ENCODE data around the gene SMARCB1. TPM values are rescaled to one million over a fixed set of nuclear protein-coding genes. Genes with fewer than 3 reads are reported as not detected.

Gene SMARCB1
- total and polyA plus RNA-seq, 7 donors: 25.0 to 85.7 (median 43.9) TPM

DNA sequence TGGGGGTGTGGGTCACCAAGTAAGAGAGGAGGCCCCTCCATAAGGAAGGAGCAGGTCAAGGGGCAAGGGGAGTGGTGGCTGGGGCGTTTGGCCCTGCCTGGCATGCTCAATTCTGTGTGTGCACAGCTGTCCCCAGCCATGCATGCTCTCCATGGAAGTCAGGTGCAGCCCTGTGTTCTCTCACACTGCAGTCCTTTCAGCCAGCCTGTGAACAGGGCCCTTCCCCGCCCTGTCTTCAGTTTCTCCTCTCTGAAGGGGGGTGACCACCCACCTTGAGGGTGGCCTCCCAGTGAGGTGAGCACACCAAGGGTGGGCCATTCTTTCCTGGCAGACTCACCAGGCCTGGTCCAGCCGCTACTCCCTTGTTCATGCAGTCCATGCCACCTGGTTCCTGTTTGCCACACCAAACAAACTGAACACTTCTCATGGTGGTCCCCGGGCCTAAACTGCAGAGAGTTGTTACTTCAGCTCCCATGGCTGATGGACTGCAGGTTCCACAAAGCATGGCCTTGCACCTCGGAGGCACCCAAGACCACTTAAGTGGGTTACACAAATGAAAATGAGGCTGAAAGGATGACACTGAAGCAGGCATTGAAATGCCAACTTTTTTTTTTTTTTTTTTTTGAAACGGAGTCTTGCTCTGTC, 17.3 kb upstream of the SMARCB1 start:
- 65 to 68% methylated on average over 6 of the region's 6 CpGs for WGBS, 2 donors
- peaks cover 0 to 84% (median 60%) of the 10 kb centered on the region in 4 donors for H3K4me1 ChIP-seq

DNA sequence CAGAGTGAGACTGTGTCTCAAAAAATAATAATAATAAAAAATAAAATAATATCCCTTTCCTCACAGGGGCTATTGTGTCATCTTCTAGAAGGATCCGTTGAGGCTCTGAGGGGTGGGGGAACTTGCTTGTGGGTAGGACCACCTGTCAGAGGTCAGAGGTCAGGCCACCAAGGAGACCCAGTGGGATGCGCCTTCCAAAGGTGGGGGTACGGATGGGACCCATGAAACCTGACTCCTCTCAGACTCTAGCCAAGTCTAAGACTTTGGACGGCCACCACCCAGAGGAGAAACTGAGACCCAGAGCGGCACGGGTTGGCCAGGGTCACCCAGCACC, 14.5 kb upstream of the SMARCB1 start:
- Histone ChIP-seq H3K9me3 (no peaks in the 10 kb centered on the region), H3K4me1 (peaks cover 0 to 74% (median 56%) of the 10 kb centered on the region in 4 donors), H3K4me3 (peak overlapping the region; percentile 24 to 60 (median 57)), H3K27me3 (no peaks in the 10 kb centered on the region), H3K36me3 (no peaks in the 10 kb centered on the region), H3K27ac (peak overlapping the region; percentile 56 to 78 (median 74))
- TF ChIP-seq POLR2AphosphoS5 (IDR thresholded peaks at IDR 0.05): no peak
- no peak for TF ChIP-seq EP300 (IDR thresholded peaks at IDR 0.05)
- no peak for TF ChIP-seq POLR2A (IDR thresholded peaks at IDR 0.05)
- TF ChIP-seq, protein P1, sequence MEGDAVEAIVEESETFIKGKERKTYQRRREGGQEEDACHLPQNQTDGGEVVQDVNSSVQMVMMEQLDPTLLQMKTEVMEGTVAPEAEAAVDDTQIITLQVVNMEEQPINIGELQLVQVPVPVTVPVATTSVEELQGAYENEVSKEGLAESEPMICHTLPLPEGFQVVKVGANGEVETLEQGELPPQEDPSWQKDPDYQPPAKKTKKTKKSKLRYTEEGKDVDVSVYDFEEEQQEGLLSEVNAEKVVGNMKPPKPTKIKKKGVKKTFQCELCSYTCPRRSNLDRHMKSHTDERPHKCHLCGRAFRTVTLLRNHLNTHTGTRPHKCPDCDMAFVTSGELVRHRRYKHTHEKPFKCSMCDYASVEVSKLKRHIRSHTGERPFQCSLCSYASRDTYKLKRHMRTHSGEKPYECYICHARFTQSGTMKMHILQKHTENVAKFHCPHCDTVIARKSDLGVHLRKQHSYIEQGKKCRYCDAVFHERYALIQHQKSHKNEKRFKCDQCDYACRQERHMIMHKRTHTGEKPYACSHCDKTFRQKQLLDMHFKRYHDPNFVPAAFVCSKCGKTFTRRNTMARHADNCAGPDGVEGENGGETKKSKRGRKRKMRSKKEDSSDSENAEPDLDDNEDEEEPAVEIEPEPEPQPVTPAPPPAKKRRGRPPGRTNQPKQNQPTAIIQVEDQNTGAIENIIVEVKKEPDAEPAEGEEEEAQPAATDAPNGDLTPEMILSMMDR (IDR thresholded peaks at IDR 0.05): no peak
- 6 to 22% methylated on average over 6 of the region's 6 CpGs for WGBS, 2 donors
- intact Hi-C loops (cut with DNase I): loop anchor here (2.0 kb wide), 1 partner anchor 65 kb away; no protein-coding TSS in a partner anchor
- no peak for DNase-seq

More for the DNA sequence above, 17.3 kb upstream of the SMARCB1 start:
- no peak for DNase-seq
- no peaks in the 10 kb centered on the region for H3K27me3 ChIP-seq
- no peaks in the 10 kb centered on the region for H3K36me3 ChIP-seq
- intact Hi-C loops (cut with DNase I): loop anchor here (2.0 to 5.0 kb wide), 5 partner anchors 17 to 227 kb away; partner anchors contain the start of genes SMARCB1 and ZNF70
- H3K9me3 ChIP-seq: no peaks in the 10 kb centered on the region
- H3K4me3 ChIP-seq: no peak overlapping the region
- peak overlapping the region; percentile 85 to 89 (median 88) for H3K27ac ChIP-seq
- TF ChIP-seq EP300 (IDR thresholded peaks at IDR 0.05) (no peak), POLR2A (IDR thresholded peaks at IDR 0.05) (no peak), POLR2AphosphoS5 (IDR thresholded peaks at IDR 0.05) (no peak)
- TF ChIP-seq, protein P1 (IDR thresholded peaks at IDR 0.05): no peak

DNA sequence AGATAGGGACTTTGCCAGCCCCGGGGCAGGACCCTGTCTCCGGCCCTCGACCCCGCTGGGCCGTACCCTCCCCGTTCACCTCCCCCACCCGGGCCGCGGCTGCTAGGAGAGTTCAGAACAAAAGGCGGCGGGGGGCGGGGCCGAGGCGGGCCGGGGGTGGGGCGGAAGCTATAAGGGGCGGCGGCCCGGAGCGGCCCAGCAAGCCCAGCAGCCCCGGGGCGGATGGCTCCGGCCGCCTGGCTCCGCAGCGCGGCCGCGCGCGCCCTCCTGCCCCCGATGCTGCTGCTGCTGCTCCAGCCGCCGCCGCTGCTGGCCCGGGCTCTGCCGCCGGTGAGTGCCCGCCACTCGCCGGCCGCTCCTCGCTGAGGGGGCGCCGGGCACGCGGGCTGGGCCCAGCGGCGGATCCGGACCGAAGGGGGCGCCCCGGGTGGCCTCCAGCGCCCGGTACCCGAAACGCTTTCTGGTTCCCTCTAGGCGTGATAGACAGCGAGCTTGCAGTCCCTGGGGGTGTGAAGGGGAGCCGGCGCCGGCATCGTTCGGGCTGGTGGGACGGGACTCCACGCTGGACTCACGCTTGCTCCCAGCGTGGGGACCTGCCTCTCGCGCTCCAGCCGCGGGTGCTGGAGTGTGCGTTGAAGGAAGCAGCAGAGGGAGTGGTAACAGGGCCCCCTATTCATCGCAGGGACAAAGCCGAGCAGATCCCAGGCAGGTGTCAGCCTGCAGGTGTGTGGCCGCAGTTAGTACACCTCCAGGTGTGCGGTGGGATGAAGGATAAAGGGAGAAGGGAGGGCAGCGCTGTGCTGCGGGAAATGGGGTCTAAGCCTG, 13.9 kb upstream of the SMARCB1 start, which contains the start of gene MMP11:
TSS of gene MMP11 (plus strand) at position 201 of the 825 bp plus-strand sequence. CDS start at position 223, 22 bp downstream.
- H3K36me3 ChIP-seq: no peaks in the 10 kb centered on the region
- no peak for TF ChIP-seq POLR2AphosphoS5 (IDR thresholded peaks at IDR 0.05)
- TF ChIP-seq, protein P1 (IDR thresholded peaks at IDR 0.05): no peak
- TF ChIP-seq POLR2A (IDR thresholded peaks at IDR 0.05): no peak
- TF ChIP-seq EP300 (IDR thresholded peaks at IDR 0.05): no peak
- intact Hi-C loops (cut with DNase I): loop anchor here (2.0 kb wide), 1 partner anchor 64 kb away; no protein-coding TSS in a partner anchor
- H3K27ac ChIP-seq: peak within 1 kb of the TSS; percentile 56 to 78 (median 74)
- H3K4me3 ChIP-seq: peak within 1 kb of the TSS; percentile 31 to 60 (median 57)
- no peaks in the 10 kb centered on the region for H3K9me3 ChIP-seq
- WGBS, 2 donors: 2 to 5% methylated on average over 79 of the region's 79 CpGs
- peak; percentile 83 for DNase-seq
- peaks cover 0 to 75% (median 59%) of the 10 kb centered on the region in 4 donors for H3K4me1 ChIP-seq
- H3K27me3 ChIP-seq: no peaks in the 10 kb centered on the region

DNA sequence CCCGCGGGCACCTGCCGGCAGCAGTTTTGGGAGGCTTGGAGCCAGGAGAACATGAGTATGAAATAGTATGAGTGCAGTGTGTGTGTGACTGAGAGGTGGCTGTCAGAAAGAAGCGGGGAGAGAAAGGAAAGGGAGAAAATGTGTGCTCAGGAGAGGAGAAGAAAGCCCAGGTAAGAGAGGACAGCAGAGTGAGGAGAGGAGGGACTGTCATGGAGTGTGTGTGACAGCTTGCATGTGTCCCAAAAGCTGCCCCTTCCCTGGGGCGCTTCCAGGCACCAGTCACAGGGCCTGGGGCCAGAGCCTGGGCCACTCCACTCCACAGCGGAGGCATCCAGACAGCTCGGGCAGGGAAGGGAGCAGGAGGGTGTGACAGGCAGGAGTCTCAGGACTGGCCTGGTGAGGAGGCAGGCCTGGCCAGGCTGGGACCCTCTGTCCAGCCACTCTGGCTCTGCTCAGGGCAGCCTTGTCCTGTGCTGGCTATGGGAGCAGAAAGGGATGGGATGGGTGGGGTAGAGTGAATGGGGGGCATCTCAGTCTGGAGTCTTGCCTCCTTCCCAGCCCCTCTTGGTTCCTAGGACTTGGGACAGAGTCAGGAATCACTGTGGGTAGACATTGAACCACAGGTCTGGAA, 13.2 kb upstream of the SMARCB1 start:
- TF ChIP-seq, protein P1 (IDR thresholded peaks at IDR 0.05): no peak
- TF ChIP-seq EP300 (IDR thresholded peaks at IDR 0.05) (no peak), POLR2A (IDR thresholded peaks at IDR 0.05) (no peak), POLR2AphosphoS5 (IDR thresholded peaks at IDR 0.05) (no peak)
- intact Hi-C loops (cut with DNase I): loop anchor here (2.0 kb wide), 1 partner anchor 63 kb away; no protein-coding TSS in a partner anchor
- Histone ChIP-seq H3K4me1 (peaks cover 0 to 73% (median 60%) of the 10 kb centered on the region in 4 donors), H3K36me3 (no peaks in the 10 kb centered on the region), H3K4me3 (peak overlapping the region; percentile 31 to 60 (median 57)), H3K27me3 (no peaks in the 10 kb centered on the region), H3K9me3 (no peaks in the 10 kb centered on the region), H3K27ac (peak overlapping the region in 2 of 4 donors; percentile 76 to 78)
- WGBS, 2 donors: 51 to 72% methylated on average over 7 of the region's 7 CpGs
- DNase-seq: no peak

Measured in sigmoid colon (tissue), 7 donors.